CD4-positive, alpha-beta T cell (primary cell): ENCODE measurements around the gene SMARCA2. TPM values are rescaled to one million over a fixed set of nuclear protein-coding genes. Genes with fewer than 3 reads are reported as not detected.

Experiments
- ATAC-seq: fragments of 200-7000 bp; cut with Tn5 transposase; one replicate; pipeline ENCODE4 v1.10.0; 2022; ENCODE audit warnings: mild to moderate bottlenecking; ENCODE audit not compliant: poor library complexity
- CTCF ChIA-PET: fragments of 350-600 bp; sonication (Branson Sonifier 250); formaldehyde crosslinking; loops from one replicate; lab custom pipeline; 2021; ENCODE audit warnings: antibody characterized with exemption, inconsistent platforms; lab: Charles Lee
- POLR2A ChIA-PET: fragments of 350-600 bp; sonication (Branson Sonifier 250); formaldehyde crosslinking; loops from one replicate; lab custom pipeline; 2021; ENCODE audit warnings: antibody characterized with exemption, inconsistent platforms; lab: Charles Lee
- DNase-seq, 14 experiments: peaks; one replicate each; pipeline ENCODE4 v3.0.0-alpha.2; 2013 to 2020; ENCODE audit warnings: mixed read lengths in 2 of 14
- H3K27ac ChIP-seq, 2 donors: one replicate each; pipeline versions ENCODE4 v1.5.1 to v1.7.0; 2013; ENCODE audit warnings: low read length in 2 of 2, low read depth in 1 of 2, mild to moderate bottlenecking in 1 of 2
- H3K27me3 ChIP-seq, 2 experiments: 1 replicate in 1 of 2; 2 replicates in 1 of 2; pipeline versions ENCODE4 v1.6.1 to v1.7.0; 2013; ENCODE audit warnings: low read length in 2 of 2, control low read depth in 1 of 2, mild to moderate bottlenecking in 1 of 2, moderate library complexity in 1 of 2; ENCODE audit not compliant: insufficient read depth in 2 of 2, control insufficient read depth in 1 of 2
- H3K36me3 ChIP-seq: one replicate; pipeline ENCODE4 v1.6.1; 2013; ENCODE audit warnings: low read length, control low read depth; ENCODE audit not compliant: insufficient read depth
- H3K4me1 ChIP-seq: one replicate; pipeline ENCODE4 v1.6.1; 2013; ENCODE audit warnings: low read length, control low read depth; ENCODE audit not compliant: insufficient read depth
- H3K4me3 ChIP-seq: one replicate; pipeline ENCODE4 v1.5.1; 2013; ENCODE audit warnings: mild to moderate bottlenecking, low read length, moderate library complexity
- H3K9me3 ChIP-seq, 2 experiments: 1 replicate in 1 of 2; 2 replicates in 1 of 2; pipeline versions ENCODE4 v1.6.1 to v1.7.0; 2013; ENCODE audit warnings: low read length in 2 of 2, mild to moderate bottlenecking in 2 of 2, control low read depth in 1 of 2, moderate library complexity in 1 of 2; ENCODE audit not compliant: control insufficient read depth in 1 of 2, insufficient read depth in 1 of 2
- H3K27ac Mint-ChIP-seq: one replicate; pipeline ENCODE4 v1.8.0; 2020; ENCODE audit warnings: mixed read lengths
- H3K27me3 Mint-ChIP-seq: one replicate; pipeline ENCODE4 v1.8.0; 2021; ENCODE audit warnings: mixed read lengths
- H3K36me3 Mint-ChIP-seq: one replicate; pipeline ENCODE4 v1.8.0; 2021; ENCODE audit warnings: low read depth, mixed read lengths
- H3K4me1 Mint-ChIP-seq: one replicate; pipeline ENCODE4 v1.8.0; 2021; ENCODE audit warnings: low read depth, mixed read lengths
- H3K4me3 Mint-ChIP-seq: one replicate; pipeline ENCODE4 v1.8.0; 2020; ENCODE audit warnings: mild to moderate bottlenecking, mixed read lengths
- H3K9me3 Mint-ChIP-seq: one replicate; pipeline ENCODE4 v1.8.0; 2020; ENCODE audit warnings: mixed read lengths
- CTCF ChIP-seq: fragments of 200-600 bp; IDR thresholded peaks from one replicate; pipeline ENCODE4 v1.8.0; 2022; ENCODE audit warnings: antibody characterized with exemption, mild to moderate bottlenecking
- intact Hi-C, 2 experiments: fragments of 100-400 bp; cut with DNase I in 1 of 2; cut with micrococcal nuclease in 1 of 2; formaldehyde crosslinking; loops; one replicate each; pipeline versions ENCODE4 v1.15.1 to v1.9.0; 2023 to 2025; cut with DNase I, micrococcal nuclease
- total RNA-seq, 174 experiments: library from RNA in 2 of 174; stranded (reverse) in 2 of 174; gene quantifications; one replicate each; pipeline ENCODE4 v1.2.3 and lab custom pipeline; 2021 to 2026

The SMARCA2 gene
- total RNA-seq, 2 experiments from 2014 or later = 268 to 272 TPM

- no peaks in the 10 kb centered on the region for H3K27me3 ChIP-seq
- intact Hi-C loops = no loop called here
- ChIA-PET CTCF (no interaction called here), POLR2A (no interaction called here)
- DNase-seq (no peak), ATAC-seq (no peak)
- no peak for TF ChIP-seq CTCF
- H3K36me3 ChIP-seq = no peaks in the 10 kb centered on the region
- H3K9me3 Mint-ChIP-seq = peaks cover 2% of the 10 kb centered on the region
- H3K4me1 Mint-ChIP-seq = no peaks in the 10 kb centered on the region
- no peaks in the 10 kb centered on the region for H3K36me3 Mint-ChIP-seq
- H3K4me3 Mint-ChIP-seq = no peak overlapping the region
- no peaks in the 10 kb centered on the region for H3K4me1 ChIP-seq
- H3K27ac ChIP-seq = no peak overlapping the region
- H3K27me3 Mint-ChIP-seq = no peaks in the 10 kb centered on the region
- no peak overlapping the region for H3K27ac Mint-ChIP-seq
- H3K9me3 ChIP-seq = no peaks in the 10 kb centered on the region
- no peak overlapping the region for H3K4me3 ChIP-seq
Measured at GRCh38 chr9:2214707-2215106, 199.6 kb downstream of the SMARCA2 start.

- Mint-ChIP-seq H3K4me1 (no peaks in the 10 kb centered on the region), H3K27me3 (no peaks in the 10 kb centered on the region), H3K4me3 (no peak overlapping the region), H3K27ac (no peak overlapping the region), H3K36me3 (no peaks in the 10 kb centered on the region), H3K9me3 (peaks cover 2% of the 10 kb centered on the region)
- Histone ChIP-seq H3K4me3 (no peak overlapping the region), H3K36me3 (no peaks in the 10 kb centered on the region), H3K4me1 (no peaks in the 10 kb centered on the region), H3K9me3 (no peaks in the 10 kb centered on the region), H3K27ac (no peak overlapping the region), H3K27me3 (no peaks in the 10 kb centered on the region)
- ChIA-PET POLR2A (no interaction called here), CTCF (interaction anchor here (0.6 kb wide), 1 partner anchor 1467 kb away, joined by 3 read pairs; no protein-coding TSS in a partner anchor)
- no peak for ATAC-seq
- intact Hi-C loops = no loop called here
- no peak for DNase-seq
- TF ChIP-seq CTCF = no peak
Measured at GRCh38 chr9:2215921-2216441, 200.8 kb downstream of the SMARCA2 start.

GRCh38 chr9:2216591-2216990 is 201.4 kb downstream of the SMARCA2 start:
- Mint-ChIP-seq H3K27ac (no peak overlapping the region), H3K4me3 (no peak overlapping the region), H3K9me3 (peaks cover 2% of the 10 kb centered on the region), H3K4me1 (no peaks in the 10 kb centered on the region), H3K36me3 (no peaks in the 10 kb centered on the region), H3K27me3 (no peaks in the 10 kb centered on the region)
- ChIA-PET POLR2A (no interaction called here), CTCF (no interaction called here)
- DNase-seq (no peak), ATAC-seq (no peak)
- Histone ChIP-seq H3K36me3 (no peaks in the 10 kb centered on the region), H3K4me3 (no peak overlapping the region), H3K27ac (no peak overlapping the region), H3K4me1 (no peaks in the 10 kb centered on the region), H3K27me3 (no peaks in the 10 kb centered on the region), H3K9me3 (no peaks in the 10 kb centered on the region)
- no peak for TF ChIP-seq CTCF
- intact Hi-C loops = no loop called here
